Astrocyte of the cerebellum (primary cell): ENCODE measurements around the gene ZMIZ1.
"Not testable (repeated sequence)": the region's sequence is repeated elsewhere in the genome, so short reads cannot be mapped to it uniquely, and the experiment has no call there.

ENCODE experiments used
- DNase-seq: peaks from one replicate; pipeline ENCODE4 v3.0.0-alpha.2; 2011; ENCODE audit warnings: low read depth
- H3K4me3 ChIP-seq: 2 replicates; pipeline ENCODE4 v1.5.1; 2011; ENCODE audit warnings: mild to moderate bottlenecking, low read depth, low read length, moderate library complexity
- in situ Hi-C: cut with HindIII; loops from 2 replicates; pipeline ENCODE4 v1.10.0; 2017; ENCODE audit warnings: low sequenced_read_pairs
- TF ChIP-seq, protein P1 (sequence below): IDR thresholded peaks from 2 replicates; pipeline ENCODE4 v1.5.1; 2012; ENCODE audit warnings: low read length, low read depth, moderate library complexity, mild to moderate bottlenecking; ENCODE audit errors: missing control alignments

ZMIZ1 gene

DNA sequence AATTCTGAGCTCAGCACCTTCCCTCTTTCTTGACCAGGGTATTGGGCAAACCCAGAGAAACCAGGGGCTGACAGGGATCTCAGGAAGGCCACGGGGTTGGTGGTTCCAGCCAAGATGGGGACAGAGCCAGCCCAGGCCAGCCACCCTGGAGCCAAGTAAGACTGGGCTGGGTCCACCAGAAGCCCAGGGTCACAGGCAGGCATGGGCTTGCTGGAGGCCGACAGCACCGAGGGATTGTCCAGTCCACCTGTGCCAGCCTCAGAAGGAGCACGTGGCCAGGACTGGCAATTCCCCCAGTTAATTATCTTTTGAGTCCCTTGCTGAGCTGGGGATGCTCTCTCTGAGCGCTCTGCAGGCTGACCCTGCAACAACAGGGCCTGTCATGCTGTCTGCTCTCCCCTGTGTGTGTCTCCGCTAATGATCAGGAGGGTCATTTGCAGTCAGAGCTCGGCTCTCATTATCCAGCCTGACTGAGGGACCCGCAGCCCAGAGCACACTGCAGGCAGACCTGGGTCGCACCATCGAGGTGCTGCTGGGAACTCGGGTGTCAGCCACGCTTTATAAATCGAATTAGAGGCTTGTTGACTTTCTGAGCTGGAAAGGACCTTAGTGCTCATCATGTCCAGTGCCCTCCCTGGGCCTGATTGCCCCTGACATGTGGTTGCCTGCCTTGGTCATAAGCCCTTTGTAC lies 209.0 kb downstream of the ZMIZ1 start:
- TF ChIP-seq, protein P1, sequence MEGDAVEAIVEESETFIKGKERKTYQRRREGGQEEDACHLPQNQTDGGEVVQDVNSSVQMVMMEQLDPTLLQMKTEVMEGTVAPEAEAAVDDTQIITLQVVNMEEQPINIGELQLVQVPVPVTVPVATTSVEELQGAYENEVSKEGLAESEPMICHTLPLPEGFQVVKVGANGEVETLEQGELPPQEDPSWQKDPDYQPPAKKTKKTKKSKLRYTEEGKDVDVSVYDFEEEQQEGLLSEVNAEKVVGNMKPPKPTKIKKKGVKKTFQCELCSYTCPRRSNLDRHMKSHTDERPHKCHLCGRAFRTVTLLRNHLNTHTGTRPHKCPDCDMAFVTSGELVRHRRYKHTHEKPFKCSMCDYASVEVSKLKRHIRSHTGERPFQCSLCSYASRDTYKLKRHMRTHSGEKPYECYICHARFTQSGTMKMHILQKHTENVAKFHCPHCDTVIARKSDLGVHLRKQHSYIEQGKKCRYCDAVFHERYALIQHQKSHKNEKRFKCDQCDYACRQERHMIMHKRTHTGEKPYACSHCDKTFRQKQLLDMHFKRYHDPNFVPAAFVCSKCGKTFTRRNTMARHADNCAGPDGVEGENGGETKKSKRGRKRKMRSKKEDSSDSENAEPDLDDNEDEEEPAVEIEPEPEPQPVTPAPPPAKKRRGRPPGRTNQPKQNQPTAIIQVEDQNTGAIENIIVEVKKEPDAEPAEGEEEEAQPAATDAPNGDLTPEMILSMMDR: no peak
- H3K4me3 ChIP-seq: no peak overlapping the region
- no peak for DNase-seq
- in situ Hi-C loops: no loop called here

DNA sequence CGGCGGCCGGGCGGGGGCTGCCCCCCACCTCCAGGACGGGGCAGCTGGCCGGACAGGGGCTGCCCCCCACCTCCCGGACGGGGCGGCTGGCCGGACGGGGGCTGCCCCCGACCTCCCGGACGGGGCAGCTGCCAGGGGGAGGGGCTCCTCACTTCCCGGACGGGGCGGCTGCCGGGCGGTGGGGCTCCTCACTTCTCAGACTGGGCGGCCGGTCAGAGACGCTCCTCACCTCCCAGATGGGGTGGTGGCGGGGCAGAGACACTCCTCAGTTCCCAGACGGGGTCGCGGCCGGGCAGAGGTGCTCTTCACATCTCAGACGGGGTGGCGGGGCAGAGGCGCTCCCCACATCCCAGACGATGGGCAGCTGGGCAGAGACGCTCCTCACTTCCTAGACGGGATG lies 210.3 kb downstream of the ZMIZ1 start:
- in situ Hi-C loops, H3K4me3 ChIP-seq, DNase-seq: not testable (repeated sequence)

DNA sequence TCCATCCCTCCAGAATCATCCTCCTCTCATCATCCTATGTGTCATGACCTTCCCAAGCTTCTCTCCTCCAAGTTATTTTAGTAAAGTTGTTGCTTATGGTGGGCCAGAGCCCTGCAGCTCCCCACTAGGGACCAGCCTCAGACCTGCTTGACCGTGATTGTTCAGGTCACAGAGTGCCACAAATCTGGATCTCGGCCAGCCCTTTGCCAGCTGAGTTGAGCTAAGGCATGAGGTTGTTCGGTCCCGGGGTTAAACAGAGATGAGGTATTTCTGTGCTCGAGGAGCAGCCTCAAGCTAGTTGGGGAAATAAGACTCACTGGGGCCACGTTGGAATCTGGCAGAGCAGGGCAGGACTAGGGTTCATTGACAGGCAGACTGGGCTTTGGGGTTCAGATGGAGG lies 212.2 kb downstream of the ZMIZ1 start:
- no peak for DNase-seq
- no peak overlapping the region for H3K4me3 ChIP-seq
- in situ Hi-C loops: no loop called here
- TF ChIP-seq, protein P1: no peak

DNA sequence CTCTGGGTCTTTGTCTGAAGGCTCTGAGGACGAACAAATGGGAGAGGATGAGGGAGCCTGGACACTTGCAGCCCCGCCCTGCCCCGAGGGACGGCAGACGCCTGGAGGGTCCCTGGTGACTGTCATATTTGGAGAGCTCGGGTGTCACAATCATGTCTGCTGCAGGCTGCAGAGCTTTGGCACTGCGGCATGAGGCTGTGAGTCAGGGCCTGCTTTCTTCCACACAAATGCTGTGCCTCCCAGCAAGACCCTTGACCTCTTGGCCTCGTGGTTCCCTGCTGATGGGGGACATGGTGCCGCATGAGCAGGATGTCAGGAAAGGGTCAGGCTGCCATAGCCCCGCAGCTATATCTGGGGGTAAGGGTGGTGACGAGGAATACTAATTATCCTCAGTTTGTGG lies 213.6 kb downstream of the ZMIZ1 start:
- TF ChIP-seq, protein P1: no peak
- no peak for DNase-seq
- in situ Hi-C loops: no loop called here
- H3K4me3 ChIP-seq: no peak overlapping the region

DNA sequence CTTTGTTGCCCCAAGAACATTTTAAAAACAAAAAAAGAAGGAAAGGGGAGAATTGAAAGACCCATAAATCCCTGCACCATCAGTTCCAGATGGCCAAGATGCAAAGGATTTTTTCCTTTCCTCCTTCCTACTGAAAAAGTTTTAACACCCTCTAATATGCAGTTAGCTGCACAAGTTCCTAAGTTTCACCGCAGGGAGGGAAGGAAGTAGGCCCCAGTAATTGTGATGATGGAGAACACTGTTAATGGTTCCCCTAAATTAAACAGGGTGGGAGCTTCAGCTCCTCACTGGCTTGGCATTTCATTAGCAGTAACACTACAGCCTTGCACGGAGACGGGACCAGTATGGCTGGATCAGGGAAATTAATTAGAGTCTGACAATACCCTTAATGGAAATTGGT lies 214.8 kb downstream of the ZMIZ1 start:
- TF ChIP-seq, protein P1: no peak
- no peak for DNase-seq
- no peak overlapping the region for H3K4me3 ChIP-seq
- in situ Hi-C loops: no loop called here

DNA sequence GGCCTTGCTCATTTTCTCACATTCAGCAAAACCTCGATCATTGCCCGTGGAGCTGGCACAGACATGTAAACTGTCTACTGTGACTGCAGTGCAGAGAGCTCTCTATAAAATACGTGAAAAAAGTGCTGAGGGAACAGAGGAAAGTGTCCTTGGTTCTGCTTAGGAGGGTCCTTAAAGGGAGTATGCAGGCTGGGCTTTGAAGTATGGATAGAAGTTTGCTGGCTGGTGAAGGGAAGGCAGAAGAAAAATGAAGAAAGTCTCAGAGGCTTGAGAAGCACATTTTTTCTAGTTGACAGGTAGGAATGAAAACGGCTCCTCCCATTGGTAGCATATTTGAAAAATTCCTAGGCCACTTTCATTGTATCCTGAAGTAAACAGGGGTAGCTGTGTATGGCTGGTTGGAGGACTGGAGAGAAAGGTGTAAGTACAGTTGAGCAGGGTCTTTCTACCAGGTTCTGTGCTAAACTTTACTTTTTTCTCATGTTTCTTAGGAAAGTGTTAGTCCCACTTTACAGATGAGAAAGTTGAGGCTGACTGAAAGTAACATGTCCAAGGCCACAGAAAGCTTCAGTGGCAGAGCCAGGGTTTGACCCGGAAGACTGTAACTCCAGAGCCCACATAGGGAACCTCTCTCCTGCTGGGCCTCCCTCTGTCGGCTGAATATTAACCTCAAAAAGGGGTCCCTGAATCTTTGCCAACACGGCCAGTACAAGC lies 215.5 kb downstream of the ZMIZ1 start:
- in situ Hi-C loops: no loop called here
- no peak for DNase-seq
- TF ChIP-seq, protein P1: no peak
- no peak overlapping the region for H3K4me3 ChIP-seq

DNA sequence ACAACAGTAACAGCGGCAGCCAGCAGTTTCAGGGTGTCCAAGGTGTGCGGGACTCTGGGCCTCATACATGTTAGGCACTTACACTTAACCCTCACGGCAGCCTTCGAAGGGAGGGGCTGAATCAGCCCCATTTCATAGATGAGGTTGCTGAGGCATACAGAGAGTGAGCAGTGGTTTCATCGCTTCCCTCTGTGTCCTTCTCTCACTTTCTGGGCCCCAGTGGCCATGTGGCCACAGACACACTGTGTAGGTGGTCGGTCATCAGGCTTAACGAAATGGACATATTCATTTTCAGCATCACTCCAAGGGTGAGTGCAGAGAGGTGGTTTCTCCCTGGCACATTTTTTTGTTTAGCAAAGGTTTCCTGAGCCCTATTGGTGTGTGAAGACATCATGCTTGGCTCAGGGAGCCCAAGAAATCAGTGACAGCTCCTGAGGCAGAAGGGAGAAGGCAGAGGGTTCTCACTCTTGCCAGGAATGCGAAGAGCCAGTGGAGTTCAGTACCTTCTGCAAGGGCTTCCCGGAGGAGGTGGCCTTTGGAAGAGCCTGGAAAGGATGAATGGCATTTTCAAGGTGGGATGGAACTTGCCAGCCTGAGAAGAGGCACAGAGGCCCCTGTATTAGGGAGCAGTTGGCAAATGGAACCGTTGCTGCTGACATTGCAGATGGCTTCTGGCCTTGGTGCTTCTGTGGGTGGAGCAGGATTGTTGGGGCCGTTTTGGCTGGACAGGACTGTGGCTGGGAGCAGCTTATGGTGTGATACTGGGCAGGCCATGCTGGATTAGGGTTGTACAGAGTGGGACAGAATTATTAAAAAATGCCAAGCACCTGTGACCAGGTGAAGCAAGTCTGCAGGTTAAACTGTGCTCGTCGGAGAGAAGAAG lies 216.8 kb downstream of the ZMIZ1 start:
- in situ Hi-C loops: no loop called here
- TF ChIP-seq, protein P1: no peak
- H3K4me3 ChIP-seq: no peak overlapping the region
- no peak for DNase-seq
